Neural cell (in vitro differentiated cells): ENCODE data around the gene RANBP1. TPM values are rescaled to one million over a fixed set of nuclear protein-coding genes. Genes with fewer than 3 reads are reported as not detected.

ENCODE experiments used
- H2AFZ ChIP-seq: fragments of 200-600, 300-800 bp; sonication (generic), shearing (Covaris generic); 2 replicates; pipeline ENCODE4 v1.6.0; 2014; ENCODE audit warnings: low read depth, mild to moderate bottlenecking, antibody characterized with exemption, low read length, moderate library complexity
- H3F3A ChIP-seq: fragments of 200-600 bp; shearing (Covaris generic); 2 replicates; pipeline ENCODE4 v1.6.1; 2016; ENCODE audit warnings: mild to moderate bottlenecking, moderate library complexity, mixed read lengths, antibody characterized with exemption, low read length; ENCODE audit not compliant: insufficient read depth, poor library complexity, severe bottlenecking
- H3K27ac ChIP-seq: fragments of 200-600, 300-800 bp; sonication (generic), shearing (Covaris generic); 2 replicates; pipeline ENCODE4 v1.5.1; 2014; ENCODE audit warnings: mild to moderate bottlenecking, low read length, moderate library complexity
- H3K27me3 ChIP-seq: fragments of 300-800, 200-600 bp; sonication (generic), shearing (Covaris generic); 2 replicates; pipeline ENCODE4 v1.6.0; 2014; ENCODE audit warnings: mild to moderate bottlenecking, low read depth, low read length, moderate library complexity; ENCODE audit not compliant: insufficient read depth
- H3K36me3 ChIP-seq: fragments of 300-800, 200-600 bp; sonication (generic), shearing (Covaris generic); 2 replicates; pipeline ENCODE4 v1.5.1; 2014; ENCODE audit warnings: mild to moderate bottlenecking, antibody characterized with exemption, low read length, moderate library complexity; ENCODE audit not compliant: insufficient read depth
- H3K4me2 ChIP-seq: fragments of 300-800, 200-600 bp; sonication (generic), shearing (Covaris generic); 2 replicates; pipeline ENCODE4 v1.6.0; 2014; ENCODE audit warnings: mild to moderate bottlenecking, low read length
- H3K4me3 ChIP-seq: fragments of 300-800, 200-600 bp; sonication (generic), shearing (Covaris generic); 2 replicates; pipeline ENCODE4 v1.5.1; 2014; ENCODE audit warnings: mild to moderate bottlenecking, low read length, moderate library complexity
- H3K79me2 ChIP-seq: fragments of 200-600 bp; shearing (Covaris generic); replicated peaks from 2 replicates; pipeline ENCODE4 v1.6.0; 2014; ENCODE audit warnings: mild to moderate bottlenecking, low read length, moderate library complexity; ENCODE audit not compliant: insufficient read depth
- H3K9ac ChIP-seq: fragments of 300-800, 200-600 bp; sonication (generic), shearing (Covaris generic); 2 replicates; pipeline ENCODE4 v1.6.1; 2016; ENCODE audit warnings: mild to moderate bottlenecking, low read length, mixed read lengths
- H3K9me2 ChIP-seq: fragments of 200-600 bp; shearing (Covaris generic); 2 replicates; pipeline ENCODE4 v1.6.1; 2016; ENCODE audit warnings: mild to moderate bottlenecking, low read length, mixed read lengths; ENCODE audit not compliant: insufficient read depth
- H3K9me3 ChIP-seq: fragments of 200-600, 300-800 bp; sonication (generic), shearing (Covaris generic); 2 replicates; pipeline ENCODE4 v1.6.1; 2016; ENCODE audit warnings: mild to moderate bottlenecking, mixed run types, low read length, moderate library complexity, mixed read lengths
- H4K20me1 ChIP-seq: fragments of 200-600 bp; shearing (Covaris generic); 2 replicates; pipeline ENCODE4 v1.6.1; 2016; ENCODE audit warnings: mild to moderate bottlenecking, mixed run types; ENCODE audit not compliant: insufficient read depth
- CTCF ChIP-seq: fragments of 450-650 bp; IDR thresholded peaks from 2 replicates; pipeline ENCODE4 v1.5.1; 2014; ENCODE audit warnings: antibody characterized with exemption, mild to moderate bottlenecking, moderate library complexity; ENCODE audit not compliant: poor library complexity, severe bottlenecking
- EP300 ChIP-seq: fragments of 450-650 bp; conservative IDR thresholded peaks from 2 replicates; pipeline ENCODE4 v1.6.1; 2014; ENCODE audit warnings: antibody characterized with exemption, mild to moderate bottlenecking, moderate library complexity; ENCODE audit not compliant: poor library complexity, severe bottlenecking
- EZH2 ChIP-seq: fragments of 200-600, 300-800 bp; shearing (Covaris generic), sonication (generic); IDR thresholded peaks from 2 replicates; pipeline ENCODE4 v1.6.1; 2014; ENCODE audit warnings: antibody characterized with exemption, low read length, borderline replicate concordance, mild to moderate bottlenecking; ENCODE audit not compliant: insufficient read depth, poor library complexity, severe bottlenecking
- MXI1 ChIP-seq: fragments of 450-650 bp; conservative IDR thresholded peaks from 2 replicates; pipeline ENCODE4 v1.6.1; 2014; ENCODE audit warnings: antibody characterized with exemption, mild to moderate bottlenecking; ENCODE audit not compliant: poor library complexity, severe bottlenecking
- POLR2AphosphoS5 ChIP-seq: IDR thresholded peaks from 2 replicates; pipeline ENCODE4 v1.6.1; 2012
- RAD21 ChIP-seq: fragments of 450-650 bp; conservative IDR thresholded peaks from 2 replicates; pipeline ENCODE4 v1.6.1; 2014; ENCODE audit warnings: antibody characterized with exemption, mild to moderate bottlenecking, moderate library complexity
- REST ChIP-seq: IDR thresholded peaks from 2 replicates; pipeline ENCODE4 v1.6.1; 2012; ENCODE audit warnings: borderline replicate concordance
- SMC3 ChIP-seq: fragments of 450-650 bp; conservative IDR thresholded peaks from 2 replicates; pipeline ENCODE4 v1.6.1; 2014; ENCODE audit warnings: antibody characterized with exemption, mild to moderate bottlenecking, moderate library complexity; ENCODE audit not compliant: poor library complexity
- TAF1 ChIP-seq: IDR thresholded peaks from 2 replicates; pipeline ENCODE4 v1.6.1; 2012; ENCODE audit warnings: low read depth
- polyA plus RNA-seq: library from polyadenylated mRNA; depleted of rRNA; stranded (reverse); fragments of >200 nt; gene quantifications from 2 replicates; pipeline ENCODE4 v1.2.3, GENCODE V29; 2014

Gene RANBP1
- polyA plus RNA-seq, 1 donor from 2014 or later, result 360 TPM

GRCh38 chr22:20137113-20137512 is 21.2 kb downstream of the RANBP1 start:
- no peak for TF ChIP-seq EP300
- TF ChIP-seq SMC3, result no peak
- no peak for TF ChIP-seq TAF1
- TF ChIP-seq MXI1, result no peak
- no peak for TF ChIP-seq EZH2
- TF ChIP-seq REST, result no peak
- TF ChIP-seq RAD21, result no peak
- no peak for TF ChIP-seq POLR2AphosphoS5
- no peak for TF ChIP-seq CTCF
- Histone ChIP-seq H3F3A (no peaks in the 10 kb centered on the region), H3K9ac (no peak overlapping the region), H3K4me3 (no peak overlapping the region), H2AFZ (no peak overlapping the region), H3K9me2 (no peaks in the 10 kb centered on the region), H3K36me3 (no peaks in the 10 kb centered on the region), H3K27ac (no peak overlapping the region), H4K20me1 (no peaks in the 10 kb centered on the region), H3K4me2 (no peak overlapping the region), H3K79me2 (no peaks in the 10 kb centered on the region), H3K9me3 (no peaks in the 10 kb centered on the region), H3K27me3 (no peaks in the 10 kb centered on the region)

- Histone ChIP-seq H3K27ac (no peak overlapping the region), H3K9ac (no peak overlapping the region), H3K9me3 (no peaks in the 10 kb centered on the region), H3K4me3 (no peak overlapping the region), H3K36me3 (no peaks in the 10 kb centered on the region), H3K27me3 (no peaks in the 10 kb centered on the region), H3K4me2 (no peak overlapping the region), H3K9me2 (no peaks in the 10 kb centered on the region), H4K20me1 (no peaks in the 10 kb centered on the region), H3K79me2 (no peaks in the 10 kb centered on the region), H3F3A (no peaks in the 10 kb centered on the region), H2AFZ (no peak overlapping the region)
- TF ChIP-seq RAD21, result no peak
- TF ChIP-seq MXI1, result no peak
- no peak for TF ChIP-seq POLR2AphosphoS5
- TF ChIP-seq CTCF, result no peak
- TF ChIP-seq TAF1, result no peak
- TF ChIP-seq SMC3, result no peak
- TF ChIP-seq EP300, result no peak
These were observed 21.9 kb downstream of the RANBP1 start for GRCh38 chr22:20137671-20138416.
